Measurements from ENCODE around the gene MRTFA.

MRTFA gene

GRCh38 chr22:40624770-40625169 lies 11.7 kb downstream of the MRTFA start:
- no peak for TF ChIP-seq CTCF (IDR thresholded peaks at IDR 0.05; ENCODE audit: control extremely low read depth, extremely low read depth, low read depth, missing control alignments)
- POLR2A ChIA-PET = interaction anchor here (0.6 to 1.0 kb wide), 2 partner anchors 12 to 121 kb away, joined by 4 read pairs; partner anchors contain the start of gene MRTFA
- DNase-seq (ENCODE audit: extremely low spot score) = no peak
- CTCF ChIA-PET = interaction anchor here (0.7 to 1.2 kb wide), 3 partner anchors 9 to 41 kb away, joined by 3 read pairs; no protein-coding TSS in a partner anchor

GRCh38 chr22:40621309-40622151 lies 15.0 kb downstream of the MRTFA start:
- no peak for DNase-seq (ENCODE audit: extremely low spot score)
- POLR2A ChIA-PET = interaction anchor here (0.6 kb wide), 1 partner anchor 19 kb away, joined by 4 read pairs; no protein-coding TSS in a partner anchor
- no peak for TF ChIP-seq CTCF (IDR thresholded peaks at IDR 0.05; ENCODE audit: control extremely low read depth, extremely low read depth, low read depth, missing control alignments)
- CTCF ChIA-PET = interaction anchor here (1.2 to 3.6 kb wide), 5 partner anchors 10 to 25 kb away, joined by 3 to 11 read pairs (median 4); no protein-coding TSS in a partner anchor

DNA sequence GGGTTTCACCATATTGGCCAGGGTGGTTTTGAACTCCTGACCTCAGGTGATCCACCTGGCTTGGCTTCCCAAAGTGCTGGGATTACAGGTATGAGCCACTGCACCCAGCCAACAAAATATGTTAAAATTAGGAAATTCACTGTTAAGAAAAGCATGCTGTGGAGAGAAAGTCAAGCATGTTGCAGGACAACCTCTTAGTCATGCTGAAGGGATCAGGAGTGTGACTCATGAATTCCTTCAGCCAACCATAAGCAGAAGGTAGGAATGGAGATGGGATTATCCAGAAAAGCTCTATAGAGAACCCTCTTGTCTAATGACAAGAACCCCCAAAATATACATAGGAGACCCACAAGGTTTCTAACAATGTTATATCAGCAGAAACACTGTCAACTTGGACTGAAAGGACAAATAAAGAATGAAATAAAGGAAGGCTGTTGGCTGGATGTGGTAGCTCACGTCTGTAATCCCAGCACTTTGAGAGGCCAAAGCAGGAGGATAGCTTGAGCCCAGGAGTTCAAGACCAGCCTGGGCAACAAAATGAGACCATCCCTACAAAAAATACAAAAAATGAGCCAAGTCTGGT lies 16.0 kb downstream of the MRTFA start:
- ChIA-PET POLR2A (no interaction called here), CTCF (interaction anchor here (1.1 to 3.6 kb wide), 5 partner anchors 13 to 26 kb away, joined by 3 to 11 read pairs (median 4); no protein-coding TSS in a partner anchor)
- DNase-seq (ENCODE audit: extremely low spot score) = no peak
- TF ChIP-seq CTCF (IDR thresholded peaks at IDR 0.05; ENCODE audit: control extremely low read depth, extremely low read depth, low read depth, missing control alignments) = no peak

DNA sequence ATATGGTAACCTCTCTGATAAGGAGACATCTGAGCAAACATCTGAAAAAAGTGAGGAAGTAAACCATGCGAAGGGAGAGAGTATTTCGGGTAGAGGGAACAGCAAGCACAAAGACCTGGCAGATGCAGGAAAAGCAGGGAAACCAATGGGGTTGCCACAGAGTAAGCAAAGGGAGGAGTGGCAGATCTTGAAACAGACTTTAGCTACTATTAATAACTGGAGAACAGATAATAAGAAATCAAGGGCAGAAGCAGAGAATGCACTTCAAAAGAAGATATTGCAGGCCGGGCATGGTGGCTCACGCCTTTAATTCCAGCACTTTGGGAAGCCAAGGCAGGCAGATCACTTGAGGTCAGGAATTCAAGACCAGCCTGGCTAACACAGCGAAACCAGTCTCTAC lies 18.1 kb downstream of the MRTFA start:
- CTCF ChIA-PET = interaction anchor here (1.2 to 1.8 kb wide), 4 partner anchors 9 to 182 kb away, joined by 3 to 5 read pairs (median 4); no protein-coding TSS in a partner anchor
- TF ChIP-seq CTCF (IDR thresholded peaks at IDR 0.05; ENCODE audit: control extremely low read depth, extremely low read depth, low read depth, missing control alignments) = no peak
- DNase-seq (ENCODE audit: extremely low spot score) = no peak
- POLR2A ChIA-PET = no interaction called here

DNA sequence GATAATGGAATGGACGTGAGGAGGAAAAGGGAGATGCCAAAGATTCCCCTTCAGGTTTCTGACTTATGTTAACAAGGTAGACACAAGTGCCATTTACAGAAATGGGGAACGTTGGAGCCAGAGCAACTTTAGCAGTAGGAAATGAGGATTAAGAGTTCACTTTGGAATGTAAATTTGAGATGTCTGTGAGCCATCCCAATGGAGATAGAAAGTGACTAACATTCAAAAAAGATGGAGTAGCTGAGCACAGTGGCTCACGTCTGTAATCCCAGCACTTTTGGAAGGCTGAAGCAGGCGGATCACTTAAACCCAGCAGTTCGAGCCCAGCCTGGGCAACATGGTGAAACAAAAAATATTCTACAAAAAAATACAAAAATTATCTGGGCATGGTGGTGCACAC lies 19.9 kb downstream of the MRTFA start:
- CTCF ChIA-PET = interaction anchor here (1.0 to 1.2 kb wide), 2 partner anchors 82 to 179 kb away, joined by 3 read pairs; no protein-coding TSS in a partner anchor
- no peak for TF ChIP-seq CTCF (IDR thresholded peaks at IDR 0.05; ENCODE audit: control extremely low read depth, extremely low read depth, low read depth, missing control alignments)
- POLR2A ChIA-PET = no interaction called here
- no peak for DNase-seq (ENCODE audit: extremely low spot score)

DNA sequence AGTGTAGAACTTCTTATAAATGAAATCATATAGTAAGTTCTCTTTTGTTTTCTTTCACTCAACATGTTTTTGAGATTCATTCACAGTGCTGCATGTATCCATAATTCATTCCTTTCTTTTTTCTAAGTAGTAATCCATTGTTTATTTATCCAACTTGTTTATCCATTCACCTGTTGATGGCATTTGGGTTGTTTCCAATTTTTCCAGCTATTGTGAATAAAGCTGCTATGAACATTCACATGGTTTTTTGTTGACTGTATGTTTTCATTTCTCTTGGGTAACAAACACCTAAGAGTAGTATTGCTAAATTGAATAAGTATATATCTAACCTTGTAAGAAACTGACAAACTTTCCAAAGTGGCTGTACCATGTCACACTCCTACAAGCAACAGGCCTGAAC lies 23.5 kb downstream of the MRTFA start:
- POLR2A ChIA-PET = interaction anchor here (0.6 kb wide), 1 partner anchor 75 kb away, joined by 3 read pairs; no protein-coding TSS in a partner anchor
- no peak for DNase-seq (ENCODE audit: extremely low spot score)
- TF ChIP-seq CTCF (IDR thresholded peaks at IDR 0.05; ENCODE audit: control extremely low read depth, extremely low read depth, low read depth, missing control alignments) = no peak
- CTCF ChIA-PET = interaction anchor here (1.0 to 2.2 kb wide), 2 partner anchors 33 to 176 kb away, joined by 3 to 5 read pairs; no protein-coding TSS in a partner anchor

Measured in GM10248 (cell line).